MM.1S (cell line): Measurements from ENCODE around the gene NME7.

Experiments used
- EZH2 ChIP-seq: fragments of 300-600 bp; sonication (generic); optimal IDR thresholded peaks from 2 replicates; pipeline ENCODE3; 2017; ENCODE audit warnings: low read depth, mild to moderate bottlenecking, antibody characterized with exemption, low read length, mixed read lengths
- EZH2phosphoT487 ChIP-seq: fragments of 300-600 bp; sonication (generic); IDR thresholded peaks from 2 replicates; pipeline ENCODE4 v1.6.1; 2018; ENCODE audit warnings: antibody characterized with exemption, low read length
- TF ChIP-seq, protein P1 (sequence below): fragments of 300-600 bp; sonication (generic); IDR thresholded peaks from 2 replicates; pipeline ENCODE4 v1.5.1; 2016; ENCODE audit warnings: antibody characterized with exemption, low read length, mixed read lengths

DNA sequence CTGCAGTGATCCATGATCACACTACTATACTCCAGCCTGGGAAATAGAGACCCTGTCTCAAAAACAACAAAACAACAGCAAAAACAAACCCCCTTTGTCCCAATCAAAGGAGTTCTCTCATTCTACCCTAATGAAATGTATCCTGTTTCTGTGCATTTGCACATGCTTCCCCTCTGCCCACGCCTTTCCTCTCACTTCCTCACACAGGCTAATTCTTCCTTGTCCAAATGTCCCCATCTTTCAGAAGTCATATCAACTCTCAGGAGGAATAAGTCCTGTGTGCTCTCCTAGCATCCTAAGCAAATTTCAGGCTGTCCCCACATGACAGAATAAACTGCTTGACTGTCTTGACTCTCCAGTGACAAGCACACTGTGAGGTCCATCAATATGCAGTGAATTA lies 269.2 kb downstream of the NME7 start:
- TF ChIP-seq, protein P1, sequence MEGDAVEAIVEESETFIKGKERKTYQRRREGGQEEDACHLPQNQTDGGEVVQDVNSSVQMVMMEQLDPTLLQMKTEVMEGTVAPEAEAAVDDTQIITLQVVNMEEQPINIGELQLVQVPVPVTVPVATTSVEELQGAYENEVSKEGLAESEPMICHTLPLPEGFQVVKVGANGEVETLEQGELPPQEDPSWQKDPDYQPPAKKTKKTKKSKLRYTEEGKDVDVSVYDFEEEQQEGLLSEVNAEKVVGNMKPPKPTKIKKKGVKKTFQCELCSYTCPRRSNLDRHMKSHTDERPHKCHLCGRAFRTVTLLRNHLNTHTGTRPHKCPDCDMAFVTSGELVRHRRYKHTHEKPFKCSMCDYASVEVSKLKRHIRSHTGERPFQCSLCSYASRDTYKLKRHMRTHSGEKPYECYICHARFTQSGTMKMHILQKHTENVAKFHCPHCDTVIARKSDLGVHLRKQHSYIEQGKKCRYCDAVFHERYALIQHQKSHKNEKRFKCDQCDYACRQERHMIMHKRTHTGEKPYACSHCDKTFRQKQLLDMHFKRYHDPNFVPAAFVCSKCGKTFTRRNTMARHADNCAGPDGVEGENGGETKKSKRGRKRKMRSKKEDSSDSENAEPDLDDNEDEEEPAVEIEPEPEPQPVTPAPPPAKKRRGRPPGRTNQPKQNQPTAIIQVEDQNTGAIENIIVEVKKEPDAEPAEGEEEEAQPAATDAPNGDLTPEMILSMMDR = no peak
- TF ChIP-seq EZH2 (no peak), EZH2phosphoT487 (no peak)
